HCT116 (cell line): ENCODE results near the gene GRAP. TPM values are rescaled to one million over a fixed set of nuclear protein-coding genes. Genes with fewer than 3 reads are reported as not detected.

Experiments
- ATAC-seq: fragments of 200-7000 bp; cut with Tn5 transposase; 2 replicates; pipeline ENCODE4 v1.9.1; 2020; ENCODE audit warnings: mild to moderate bottlenecking, moderate library complexity
- BruUV-seq: library from RNA; stranded (reverse); fragments of 400-500 nt; replicated peaks from 2 replicates; lab custom pipeline; 2021; lab: Mats Ljungman, UMichigan
- CTCF ChIA-PET: fragments of 300-600 bp; sonication (Branson Sonifier 250); formaldehyde crosslinking; loops from one replicate; lab custom pipeline; 2021; ENCODE audit warnings: antibody characterized with exemption; lab: Charles Lee
- POLR2A ChIA-PET: fragments of 300-600, 350-600 bp; sonication (Branson Sonifier 250); formaldehyde crosslinking; loops from one replicate; lab custom pipeline; 2021; ENCODE audit warnings: antibody characterized with exemption; lab: Charles Lee
- RAD21 ChIA-PET, 2 experiments: fragments of 300-600 bp; sonication (Branson Sonifier 250); formaldehyde crosslinking; loops; one replicate each; lab custom pipeline; 2023; ENCODE audit warnings: low total read pairs in 2 of 2; ENCODE audit not compliant: uncharacterized antibody in 2 of 2, unreplicated experiment in 2 of 2, low non-redundant PET in 1 of 2; lab: Charles Lee
- DNase-seq: peaks from one replicate; pipeline ENCODE4 v3.0.0-alpha.2; 2010; ENCODE audit warnings: low read depth, low spot score
- H2AFZ ChIP-seq: fragments of 200-600 bp; shearing (Covaris generic), sonication (generic); 2 replicates; pipeline ENCODE4 v1.6.1; 2017; ENCODE audit warnings: low read depth, mixed run types, mixed read lengths, antibody characterized with exemption, low read length; ENCODE audit not compliant: poor library complexity, severe bottlenecking
- H3K27ac ChIP-seq: 2 replicates; pipeline ENCODE4 v1.5.1; 2012; ENCODE audit warnings: low read depth, low read length
- H3K27me3 ChIP-seq: fragments of 200-600 bp; sonication (generic); 2 replicates; pipeline ENCODE4 v1.6.1; 2016; ENCODE audit warnings: mixed run types, low read length, mixed read lengths; ENCODE audit not compliant: insufficient read depth
- H3K36me3 ChIP-seq, 2 experiments: fragments of 200-500 bp in 1 of 2; fragments of 200-600 bp in 1 of 2; sonication (Bioruptor generic) in 1 of 2; sonication (generic) in 1 of 2; 2 replicates each; pipeline versions ENCODE4 v1.5.1 to v1.6.1; 2014 to 2016; ENCODE audit warnings: low read length in 2 of 2, inconsistent platforms in 1 of 2, mixed read lengths in 1 of 2, mixed run types in 1 of 2; ENCODE audit not compliant: insufficient read depth in 2 of 2, control insufficient read depth in 1 of 2
- H3K4me1 ChIP-seq, 2 experiments: fragments of 200-600 bp in 1 of 2; sonication (generic) in 1 of 2; 2 replicates each; pipeline versions ENCODE4 v1.5.1 to v1.6.1; 2012 to 2017; ENCODE audit warnings: low read length in 2 of 2, inconsistent platforms in 1 of 2, mild to moderate bottlenecking in 1 of 2, mixed read lengths in 1 of 2, mixed run types in 1 of 2, moderate library complexity in 1 of 2; ENCODE audit not compliant: insufficient read depth in 2 of 2, control insufficient read depth in 1 of 2
- H3K4me2 ChIP-seq: fragments of 200-600 bp; sonication (generic); 2 replicates; pipeline ENCODE4 v1.6.1; 2017; ENCODE audit warnings: mixed run types, low read length, mixed read lengths
- H3K4me3 ChIP-seq, 2 experiments: fragments of 200-600 bp in 1 of 2; sonication (generic) in 1 of 2; replicated peaks in 1 of 2; 2 replicates each; pipeline ENCODE4 v1.5.1; 2011 to 2016; ENCODE audit warnings: low read length in 2 of 2, control low read depth in 1 of 2, low read depth in 1 of 2, mild to moderate bottlenecking in 1 of 2, mixed read lengths in 1 of 2, mixed run types in 1 of 2
- H3K79me2 ChIP-seq: fragments of 200-600 bp; sonication (generic); 2 replicates; pipeline ENCODE4 v1.6.1; 2017; ENCODE audit warnings: mild to moderate bottlenecking, mixed run types, low read length, moderate library complexity, mixed read lengths; ENCODE audit not compliant: insufficient read depth
- H3K9ac ChIP-seq: fragments of 200-600 bp; sonication (generic); 2 replicates; pipeline ENCODE4 v1.6.1; 2016; ENCODE audit warnings: low read length, mixed read lengths
- H3K9me2 ChIP-seq: fragments of 200-600 bp; sonication (generic), shearing (Covaris generic); 2 replicates; pipeline ENCODE4 v1.6.1; 2017; ENCODE audit warnings: mixed run types, mild to moderate bottlenecking, moderate library complexity; ENCODE audit not compliant: insufficient read depth
- H3K9me3 ChIP-seq, 2 experiments: fragments of 200-500 bp in 1 of 2; fragments of 200-600 bp in 1 of 2; sonication (Bioruptor generic) in 1 of 2; sonication (generic) in 1 of 2; 2 replicates each; pipeline ENCODE4 v1.6.1; 2014 to 2017; ENCODE audit warnings: low read length in 2 of 2, mixed read lengths in 2 of 2, inconsistent platforms in 1 of 2, low read depth in 1 of 2, mild to moderate bottlenecking in 1 of 2, mixed run types in 1 of 2, moderate library complexity in 1 of 2; ENCODE audit not compliant: control insufficient read depth in 1 of 2, insufficient read depth in 1 of 2
- H4K20me1 ChIP-seq: fragments of 200-600 bp; sonication (generic), shearing (Covaris generic); 2 replicates; pipeline ENCODE4 v1.6.1; 2017; ENCODE audit warnings: mixed run types, mild to moderate bottlenecking, moderate library complexity; ENCODE audit not compliant: insufficient read depth
- CBX3 ChIP-seq: IDR thresholded peaks from 2 replicates; pipeline ENCODE4 v1.6.1; 2012; ENCODE audit warnings: low read depth
- CEBPB ChIP-seq: IDR thresholded peaks from 2 replicates; pipeline ENCODE4 v1.6.1; 2012; ENCODE audit warnings: low read depth
- EGR1 ChIP-seq: IDR thresholded peaks from 2 replicates; pipeline ENCODE4 v1.6.1; 2012; ENCODE audit warnings: low read depth
- FOSL1 ChIP-seq: IDR thresholded peaks from 2 replicates; pipeline ENCODE4 v1.6.1; 2012; ENCODE audit warnings: low read depth
- SIN3A ChIP-seq: IDR thresholded peaks from 2 replicates; pipeline ENCODE4 v1.6.1; 2012; ENCODE audit warnings: low read depth
- SRF ChIP-seq: IDR thresholded peaks from 2 replicates; pipeline ENCODE4 v1.6.1; 2012; ENCODE audit warnings: low read depth
- YY1 ChIP-seq: IDR thresholded peaks from 2 replicates; pipeline ENCODE4 v1.6.1; 2011; ENCODE audit warnings: low read length, low read depth, moderate library complexity, mild to moderate bottlenecking; ENCODE audit not compliant: insufficient replicate concordance; ENCODE audit errors: extremely low read depth
- ZFX ChIP-seq: fragments of 450-650 bp; IDR thresholded peaks from 2 replicates; pipeline ENCODE4 v1.6.1; 2017
- intact Hi-C: fragments of 100-400 bp; cut with micrococcal nuclease; formaldehyde crosslinking; loops from 2 replicates; pipeline ENCODE4 v1.10.0; 2022
- total RNA-seq: library from RNA; stranded (reverse); gene quantifications from one replicate; pipeline ENCODE4 v1.2.1, GENCODE V29; 2021; ENCODE audit not compliant: unreplicated experiment
- TF ChIP-seq, protein P1 (sequence below): IDR thresholded peaks from 2 replicates; pipeline ENCODE4 v1.6.1; 2012
- TF ChIP-seq, protein P2 (sequence below): IDR thresholded peaks from 2 replicates; pipeline ENCODE4 v1.6.1; 2012

GRAP gene
- total RNA-seq, 1 experiment from 2014 or later: 0.27 TPM

DNA sequence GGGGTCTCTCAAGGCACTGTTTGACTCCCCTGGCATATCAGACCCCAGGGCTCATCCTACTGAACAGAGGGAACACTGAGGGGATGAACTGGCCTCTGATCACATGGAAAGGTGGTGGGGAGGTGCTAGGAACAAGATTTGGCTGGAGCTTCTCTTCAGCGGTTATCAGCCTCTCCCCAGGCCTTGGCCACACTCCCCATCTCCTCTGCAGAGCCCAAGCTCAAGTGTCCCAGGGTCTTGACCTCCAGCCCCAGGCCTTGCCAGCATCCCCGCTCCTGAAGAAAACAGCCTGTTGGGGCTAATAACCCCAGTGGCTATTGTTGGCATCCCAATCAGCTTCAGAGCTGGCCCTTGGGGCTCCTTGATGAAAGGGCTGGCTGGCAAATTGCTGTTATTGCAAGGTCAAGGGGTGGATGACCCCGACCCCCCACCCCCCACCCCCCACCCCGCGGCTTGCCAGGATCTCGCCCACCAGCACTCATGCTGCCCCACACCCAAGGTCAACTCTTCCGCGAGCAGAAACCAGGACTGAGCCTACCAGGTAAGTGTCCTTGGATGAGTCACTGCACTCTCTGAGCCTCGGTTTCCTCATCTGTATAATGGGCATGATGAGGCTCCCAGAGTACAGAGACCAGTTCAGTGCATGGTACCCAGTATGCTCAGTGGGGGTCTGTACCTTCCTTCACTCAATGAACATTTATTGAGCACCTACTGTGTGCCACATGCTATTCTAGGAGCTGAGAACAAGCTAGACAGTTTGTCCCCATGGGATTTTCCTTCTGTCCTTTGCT lies 23.4 kb downstream of the GRAP start (continued):
- TF ChIP-seq FOSL1 (no peak), SIN3A (no peak), SRF (no peak), CEBPB (no peak)

DNA sequence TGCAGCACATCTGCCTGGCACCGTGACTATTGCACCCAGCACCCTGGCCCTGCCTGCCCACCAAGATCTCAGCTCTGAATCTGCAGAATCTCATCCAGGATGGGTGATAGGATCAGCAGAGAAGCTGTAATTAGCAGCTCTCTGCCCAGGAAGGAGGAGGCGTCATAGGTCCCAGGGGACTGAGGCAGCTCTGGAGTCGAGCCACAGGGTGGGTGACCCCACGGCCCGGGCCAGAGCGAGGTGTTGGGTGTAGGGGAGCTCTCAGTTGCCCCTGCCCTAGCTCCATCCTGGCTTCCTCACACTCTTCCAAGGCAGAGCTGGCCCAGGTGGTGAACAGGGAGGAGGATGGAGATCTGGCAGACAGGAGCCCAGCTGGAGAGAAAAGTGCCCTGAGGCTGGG lies 24.0 kb downstream of the GRAP start:
- Histone ChIP-seq H3K36me3 (no peaks in the 10 kb centered on the region), H3K9me3 (no peaks in the 10 kb centered on the region), H3K27ac (no peak overlapping the region), H3K27me3 (no peaks in the 10 kb centered on the region), H3K9me2 (no peaks in the 10 kb centered on the region), H3K79me2 (no peaks in the 10 kb centered on the region), H2AFZ (no peak overlapping the region), H3K4me3 (no peak overlapping the region), H3K9ac (no peak overlapping the region), H3K4me2 (no peak overlapping the region), H3K4me1 (peaks cover 0 to 6% of the 10 kb centered on the region in 2 experiments; a peak in 1 of 4 replicates), H4K20me1 (no peaks in the 10 kb centered on the region)
- ATAC-seq (no peak), DNase-seq (no peak)
- ChIA-PET POLR2A (no interaction called here), CTCF (interaction anchor here (0.6 to 0.9 kb wide), 2 partner anchors 62 to 1346 kb away, joined by 3 to 5 read pairs; no protein-coding TSS in a partner anchor), RAD21 (no interaction called here)
- no TSS peak for BruUV-seq
- intact Hi-C loops: no loop called here
- TF ChIP-seq CBX3: no peak

DNA sequence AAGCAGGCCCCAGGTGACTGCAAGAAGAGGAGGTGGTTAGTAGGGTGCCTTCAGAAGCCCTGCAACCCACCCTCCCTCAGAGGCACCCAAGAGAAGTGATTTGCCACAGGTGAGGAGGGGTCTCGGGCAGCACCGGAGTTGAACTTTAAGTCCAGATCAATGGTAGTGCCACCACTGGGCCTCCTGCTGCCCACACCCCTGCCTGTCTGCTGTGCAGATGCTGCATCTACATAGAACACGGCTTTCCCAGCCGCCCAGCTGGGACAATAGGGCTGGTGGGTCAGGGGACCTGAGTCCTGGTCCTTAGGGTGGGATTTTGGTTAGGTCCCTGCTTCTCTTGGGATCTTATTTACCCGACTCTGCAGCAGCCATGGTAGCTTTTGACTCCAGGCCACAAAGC lies 24.6 kb downstream of the GRAP start:
- no peaks in the 10 kb centered on the region for H4K20me1 ChIP-seq
- no peak for ATAC-seq
- BruUV-seq: no TSS peak
- ChIA-PET RAD21 (no interaction called here), CTCF (interaction anchor here (1.8 kb wide), 1 partner anchor 61 kb away, joined by 5 read pairs; no protein-coding TSS in a partner anchor), POLR2A (no interaction called here)
- no peak overlapping the region for H3K27ac ChIP-seq
- no peak overlapping the region for H3K9ac ChIP-seq
- H3K9me3 ChIP-seq: no peaks in the 10 kb centered on the region
- H3K27me3 ChIP-seq: no peaks in the 10 kb centered on the region
- H3K4me2 ChIP-seq: no peak overlapping the region
- H3K4me3 ChIP-seq: no peak overlapping the region
- intact Hi-C loops: no loop called here
- no peak overlapping the region for H2AFZ ChIP-seq
- peaks cover 0 to 6% of the 10 kb centered on the region in 2 experiments; a peak in 1 of 4 replicates for H3K4me1 ChIP-seq
- H3K79me2 ChIP-seq: no peaks in the 10 kb centered on the region
- TF ChIP-seq, protein P1, sequence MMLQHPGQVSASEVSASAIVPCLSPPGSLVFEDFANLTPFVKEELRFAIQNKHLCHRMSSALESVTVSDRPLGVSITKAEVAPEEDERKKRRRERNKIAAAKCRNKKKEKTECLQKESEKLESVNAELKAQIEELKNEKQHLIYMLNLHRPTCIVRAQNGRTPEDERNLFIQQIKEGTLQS: no peak
- TF ChIP-seq, protein P2, sequence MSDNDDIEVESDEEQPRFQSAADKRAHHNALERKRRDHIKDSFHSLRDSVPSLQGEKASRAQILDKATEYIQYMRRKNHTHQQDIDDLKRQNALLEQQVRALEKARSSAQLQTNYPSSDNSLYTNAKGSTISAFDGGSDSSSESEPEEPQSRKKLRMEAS: no peak
- TF ChIP-seq YY1: no peak
- TF ChIP-seq ZFX: no peak
- no peak for TF ChIP-seq SRF
- TF ChIP-seq EGR1: no peak
- H3K9me2 ChIP-seq: no peaks in the 10 kb centered on the region
- no peaks in the 10 kb centered on the region for H3K36me3 ChIP-seq
- DNase-seq: no peak
